Activated CD8-positive, alpha-beta T cell treated with anti-CD3 and anti-CD28 coated beads, Interleukin-2, amount 10 ng/mL, durations not matched to agents 7 days and 5 days (primary cell): ENCODE results near the gene MCF2L. TPM values are rescaled to one million over a fixed set of nuclear protein-coding genes. Genes with fewer than 3 reads are reported as not detected.

Experiments
- ATAC-seq: fragments of 150-1000 bp; cut with Tn5 transposase; one replicate; pipeline ENCODE4 v1.10.0; 2021; ENCODE audit warnings: moderate library complexity
- CTCF ChIA-PET: fragments of 350-600 bp; sonication (Branson Sonifier 250); formaldehyde crosslinking; loops from one replicate; lab custom pipeline; 2021; ENCODE audit warnings: antibody characterized with exemption; lab: Charles Lee
- POLR2A ChIA-PET: fragments of 350-600 bp; sonication (Branson Sonifier 250); formaldehyde crosslinking; loops from one replicate; lab custom pipeline; 2021; ENCODE audit warnings: antibody characterized with exemption; lab: Charles Lee
- DNase-seq: peaks from one replicate; pipeline ENCODE4 v3.0.0-alpha.2; 2020
- H3K27ac Mint-ChIP-seq: one replicate; pipeline ENCODE4 v1.8.0; 2021; ENCODE audit warnings: mild to moderate bottlenecking, mixed read lengths
- H3K27me3 Mint-ChIP-seq: one replicate; pipeline ENCODE4 v1.8.0; 2021; ENCODE audit warnings: low read depth, mixed read lengths
- H3K36me3 Mint-ChIP-seq: one replicate; pipeline ENCODE4 v1.8.0; 2021; ENCODE audit warnings: low read depth, mixed read lengths
- H3K4me1 Mint-ChIP-seq: one replicate; pipeline ENCODE4 v1.8.0; 2021; ENCODE audit warnings: low read depth, mixed read lengths
- H3K4me3 Mint-ChIP-seq: one replicate; pipeline ENCODE4 v1.8.0; 2021; ENCODE audit warnings: mild to moderate bottlenecking, mixed read lengths
- H3K9me3 Mint-ChIP-seq: one replicate; pipeline ENCODE4 v1.8.0; 2022; ENCODE audit warnings: mixed read lengths; ENCODE audit not compliant: insufficient read depth
- total RNA-seq, 2 experiments: library from RNA; stranded (reverse); gene quantifications; one replicate each; pipeline ENCODE4 v1.2.3, GENCODE V29; 2021

The MCF2L gene
- total RNA-seq, 2 experiments from 2014 or later: 0.76 to 1.0 TPM

DNA sequence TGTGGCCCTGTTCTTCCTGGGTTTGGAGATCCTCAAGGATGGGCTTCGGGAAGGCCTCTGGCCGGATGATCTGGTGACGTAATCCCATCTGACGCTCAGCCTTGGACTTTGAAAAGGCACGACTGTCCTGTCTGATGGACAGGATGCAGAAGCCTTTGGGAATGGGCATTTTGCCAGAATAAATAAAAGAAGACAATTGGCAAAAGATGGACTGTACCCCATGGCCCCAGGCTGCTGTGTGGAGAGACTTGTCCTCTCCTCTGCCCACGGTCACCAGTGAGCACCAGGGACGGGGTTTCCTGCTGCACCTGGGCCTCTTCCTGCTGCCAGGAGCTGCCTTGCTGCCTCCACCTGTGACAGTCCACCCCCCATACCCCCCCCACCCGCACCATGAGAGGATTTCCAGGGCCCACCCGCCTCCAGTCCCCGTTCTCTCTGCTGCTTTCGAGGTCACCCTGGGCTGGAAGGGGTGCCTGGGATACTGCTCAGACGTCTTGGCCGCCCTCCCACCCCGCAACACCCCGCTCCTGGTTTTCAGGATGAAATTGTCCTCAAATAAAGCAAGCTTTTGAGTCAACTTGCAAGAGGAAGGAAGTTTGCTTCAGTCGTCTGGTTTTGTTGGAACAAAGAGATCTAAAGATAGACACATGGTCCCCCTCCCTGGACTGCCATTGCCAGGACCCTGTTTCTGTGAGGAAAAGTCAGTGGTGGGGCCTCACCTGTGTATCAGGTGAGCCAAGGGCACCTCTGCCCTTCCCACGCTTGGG is 40.9 kb downstream of the MCF2L start:
- Mint-ChIP-seq H3K4me3 (no peak overlapping the region), H3K36me3 (peaks cover 3% of the 10 kb centered on the region), H3K4me1 (no peaks in the 10 kb centered on the region), H3K27me3 (no peaks in the 10 kb centered on the region), H3K27ac (no peak overlapping the region), H3K9me3 (peaks cover 6% of the 10 kb centered on the region)
- ATAC-seq (no peak), DNase-seq (no peak)
- ChIA-PET POLR2A (no interaction called here), CTCF (no interaction called here)

DNA sequence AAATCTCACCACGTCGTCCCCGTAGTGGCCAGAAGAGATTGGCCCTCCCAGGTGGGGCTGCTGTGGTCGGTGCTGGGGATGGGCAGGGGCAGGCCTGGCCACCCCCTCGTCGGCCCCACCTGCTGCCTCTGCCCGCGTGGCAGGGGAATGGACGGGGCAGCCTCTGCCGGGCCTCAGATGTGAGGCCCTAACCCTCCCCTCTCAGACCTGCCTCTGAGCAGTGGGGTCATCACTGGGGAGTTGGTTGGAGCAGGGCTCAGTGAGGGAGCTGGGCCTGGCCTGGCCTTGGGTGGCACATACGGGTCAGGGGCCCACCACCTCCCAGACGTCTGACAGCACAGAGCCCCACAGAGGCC is 41.5 kb downstream of the MCF2L start:
- Mint-ChIP-seq H3K27ac (no peak overlapping the region), H3K9me3 (peaks cover under 1% of the 10 kb centered on the region), H3K27me3 (no peaks in the 10 kb centered on the region), H3K36me3 (peaks cover 1% of the 10 kb centered on the region), H3K4me3 (no peak overlapping the region), H3K4me1 (no peaks in the 10 kb centered on the region)
- ChIA-PET POLR2A (no interaction called here), CTCF (no interaction called here)
- ATAC-seq (no peak), DNase-seq (no peak)

DNA sequence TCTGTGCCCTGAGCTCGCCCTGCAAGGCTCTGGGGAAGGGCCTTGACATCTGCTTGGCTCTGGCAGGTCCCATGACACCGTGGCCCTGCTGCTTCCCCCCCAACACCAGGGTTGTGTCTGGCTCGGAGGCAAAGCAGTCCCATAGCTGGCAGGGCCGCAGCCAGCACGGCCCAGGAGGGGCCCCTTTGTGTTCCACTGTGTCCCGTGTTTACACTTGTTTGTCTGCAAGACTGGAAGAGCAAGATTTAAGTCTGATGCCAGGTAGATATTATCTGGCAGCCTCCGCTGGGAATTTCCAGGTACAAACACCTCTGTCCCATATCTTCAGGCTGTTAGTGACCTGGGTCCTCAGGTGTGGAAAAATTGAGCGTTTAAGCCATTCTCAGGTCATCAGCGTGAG is 44.3 kb downstream of the MCF2L start:
- POLR2A ChIA-PET: no interaction called here
- Mint-ChIP-seq H3K4me3 (no peak overlapping the region), H3K4me1 (no peaks in the 10 kb centered on the region), H3K27me3 (no peaks in the 10 kb centered on the region), H3K27ac (no peak overlapping the region), H3K9me3 (no peaks in the 10 kb centered on the region), H3K36me3 (no peaks in the 10 kb centered on the region)
- DNase-seq (no peak), ATAC-seq (no peak)
- CTCF ChIA-PET: no interaction called here

DNA sequence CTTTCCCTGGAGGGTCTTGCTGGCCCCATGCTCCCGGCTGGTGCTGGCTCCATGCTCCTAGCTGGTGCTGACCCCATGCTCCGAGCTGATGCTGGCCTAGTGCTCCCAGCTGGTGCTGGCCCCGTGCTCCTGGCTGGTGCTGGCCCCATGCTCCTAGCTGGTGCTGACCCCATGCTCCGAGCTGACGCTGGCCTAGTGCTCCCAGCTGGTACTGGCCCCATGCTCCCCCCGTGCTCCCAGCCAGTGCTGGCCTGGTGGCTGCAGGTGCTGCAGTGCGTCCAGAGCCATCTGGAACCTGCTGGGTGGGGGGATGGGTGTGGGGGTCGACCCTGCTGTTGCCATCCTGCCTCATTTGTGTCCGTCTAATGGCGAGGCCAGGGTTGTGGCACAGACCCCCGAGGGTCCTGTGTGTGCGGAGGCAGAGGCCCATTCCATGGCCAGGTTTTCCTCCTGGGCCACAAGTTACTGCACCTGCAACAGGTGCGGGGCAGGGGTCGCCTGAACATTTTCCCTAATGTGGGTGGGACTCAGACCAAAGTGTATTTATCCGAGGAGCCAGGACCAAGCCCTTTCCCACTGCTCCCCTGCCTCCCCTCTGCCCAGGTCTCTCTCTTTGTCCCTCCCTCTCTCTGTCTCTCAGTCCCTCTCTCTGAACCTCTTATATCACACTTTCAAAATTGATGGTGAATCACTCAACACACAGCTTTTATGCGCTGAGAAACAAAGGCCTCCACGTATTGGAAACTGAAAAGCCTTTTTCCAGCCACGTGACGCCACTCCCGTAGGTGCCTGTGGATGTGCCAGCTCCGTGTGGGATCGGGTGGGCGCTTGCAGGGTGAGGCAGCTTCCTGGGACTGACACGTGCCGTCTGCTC is 45.1 kb downstream of the MCF2L start:
- ATAC-seq (no peak), DNase-seq (no peak)
- no peaks in the 10 kb centered on the region for H3K27me3 Mint-ChIP-seq
- H3K4me3 Mint-ChIP-seq: no peak overlapping the region
- H3K9me3 Mint-ChIP-seq: no peaks in the 10 kb centered on the region
- no peaks in the 10 kb centered on the region for H3K36me3 Mint-ChIP-seq
- ChIA-PET CTCF (no interaction called here), POLR2A (no interaction called here)
- H3K27ac Mint-ChIP-seq: no peak overlapping the region
- no peaks in the 10 kb centered on the region for H3K4me1 Mint-ChIP-seq

DNA sequence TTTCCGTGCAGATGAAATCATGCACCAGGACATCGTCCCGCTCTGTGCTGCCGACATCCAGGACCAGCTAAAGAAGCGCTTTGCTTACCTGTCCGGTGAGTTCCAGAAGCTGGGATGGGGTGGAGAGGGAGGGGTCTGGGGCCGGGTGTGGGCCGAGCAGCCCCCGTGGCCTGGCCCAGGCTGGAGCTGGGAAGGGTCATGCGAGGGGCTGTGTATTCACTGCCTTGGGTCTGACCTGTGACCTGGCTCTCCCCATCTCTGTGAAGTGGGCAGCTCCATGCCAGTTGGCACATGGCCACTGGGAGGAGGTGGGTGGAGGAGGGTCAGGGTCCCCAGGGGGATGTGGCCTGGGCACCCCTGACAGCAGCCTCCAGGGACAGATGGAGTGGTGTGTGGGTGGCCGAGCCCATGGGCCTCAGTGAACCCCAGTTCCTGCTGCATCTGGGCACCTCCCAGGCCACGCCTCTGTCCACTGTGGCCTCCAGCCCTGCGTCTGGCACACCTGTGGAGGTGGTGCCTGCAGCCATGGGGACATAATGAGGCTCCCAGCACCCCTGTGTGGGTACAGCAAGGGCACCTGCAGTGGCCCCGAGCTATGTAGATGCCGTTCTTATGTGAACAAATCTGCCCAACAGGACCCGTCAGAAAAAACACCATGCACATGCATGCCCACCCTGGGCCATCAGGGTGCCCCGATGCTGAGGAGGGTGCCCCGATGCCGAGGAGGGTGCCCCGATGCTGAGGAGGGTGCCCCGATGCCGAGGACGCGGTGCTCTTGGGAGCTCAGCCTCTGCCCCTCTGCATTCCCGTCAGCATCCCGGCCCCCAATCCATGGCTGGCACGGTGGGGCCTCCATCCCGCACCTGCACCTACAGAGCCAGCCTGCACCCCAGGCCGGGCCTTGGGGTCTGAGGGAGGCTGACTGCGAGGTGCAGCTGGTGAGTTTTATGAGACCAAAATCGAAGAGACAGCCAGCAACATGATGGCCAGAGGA is 46.0 kb downstream of the MCF2L start:
- POLR2A ChIA-PET: no interaction called here
- Mint-ChIP-seq H3K4me3 (no peak overlapping the region), H3K9me3 (no peaks in the 10 kb centered on the region), H3K27ac (no peak overlapping the region), H3K4me1 (no peaks in the 10 kb centered on the region), H3K27me3 (no peaks in the 10 kb centered on the region), H3K36me3 (no peaks in the 10 kb centered on the region)
- ATAC-seq: no peak
- CTCF ChIA-PET: no interaction called here
- no peak for DNase-seq

DNA sequence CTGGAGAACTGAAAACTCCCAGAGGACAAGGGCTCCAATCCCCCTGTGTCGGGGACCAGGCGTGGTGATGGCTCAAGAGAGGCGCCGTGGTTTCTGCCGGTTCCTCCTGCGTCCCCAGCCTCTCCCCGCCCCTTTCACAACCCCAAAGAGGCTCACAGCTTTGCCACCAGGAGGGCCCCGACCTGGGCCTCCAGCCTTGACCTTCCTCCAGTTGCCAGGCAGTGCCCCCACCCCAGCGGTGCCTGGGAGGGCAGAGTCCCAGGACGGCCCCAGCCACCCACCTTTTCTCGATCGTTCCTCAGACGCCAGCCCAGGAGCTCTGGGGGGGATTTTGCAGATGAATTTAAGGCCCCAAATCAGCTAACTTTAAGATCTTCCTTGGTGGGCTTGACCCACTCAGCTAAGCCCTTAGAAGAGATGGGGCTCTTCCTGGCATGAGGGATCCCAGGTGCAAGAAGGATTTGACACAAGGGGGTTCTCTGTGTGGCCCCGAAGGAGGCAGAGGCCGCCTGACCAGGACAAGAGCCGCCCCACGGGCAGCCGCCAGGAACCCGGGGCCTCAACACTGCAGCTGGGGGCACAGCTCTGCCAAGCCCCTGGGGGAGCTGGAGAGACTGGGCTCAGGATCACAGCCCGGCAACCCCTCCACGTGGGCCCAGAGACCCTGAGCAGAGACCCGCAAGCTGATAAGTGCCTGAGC is 47.0 kb downstream of the MCF2L start:
- Mint-ChIP-seq H3K27me3 (no peaks in the 10 kb centered on the region), H3K4me1 (peaks cover 7% of the 10 kb centered on the region), H3K27ac (no peak overlapping the region), H3K9me3 (no peaks in the 10 kb centered on the region), H3K36me3 (no peaks in the 10 kb centered on the region), H3K4me3 (no peak overlapping the region)
- DNase-seq: no peak
- CTCF ChIA-PET: no interaction called here
- POLR2A ChIA-PET: no interaction called here
- ATAC-seq: no peak

DNA sequence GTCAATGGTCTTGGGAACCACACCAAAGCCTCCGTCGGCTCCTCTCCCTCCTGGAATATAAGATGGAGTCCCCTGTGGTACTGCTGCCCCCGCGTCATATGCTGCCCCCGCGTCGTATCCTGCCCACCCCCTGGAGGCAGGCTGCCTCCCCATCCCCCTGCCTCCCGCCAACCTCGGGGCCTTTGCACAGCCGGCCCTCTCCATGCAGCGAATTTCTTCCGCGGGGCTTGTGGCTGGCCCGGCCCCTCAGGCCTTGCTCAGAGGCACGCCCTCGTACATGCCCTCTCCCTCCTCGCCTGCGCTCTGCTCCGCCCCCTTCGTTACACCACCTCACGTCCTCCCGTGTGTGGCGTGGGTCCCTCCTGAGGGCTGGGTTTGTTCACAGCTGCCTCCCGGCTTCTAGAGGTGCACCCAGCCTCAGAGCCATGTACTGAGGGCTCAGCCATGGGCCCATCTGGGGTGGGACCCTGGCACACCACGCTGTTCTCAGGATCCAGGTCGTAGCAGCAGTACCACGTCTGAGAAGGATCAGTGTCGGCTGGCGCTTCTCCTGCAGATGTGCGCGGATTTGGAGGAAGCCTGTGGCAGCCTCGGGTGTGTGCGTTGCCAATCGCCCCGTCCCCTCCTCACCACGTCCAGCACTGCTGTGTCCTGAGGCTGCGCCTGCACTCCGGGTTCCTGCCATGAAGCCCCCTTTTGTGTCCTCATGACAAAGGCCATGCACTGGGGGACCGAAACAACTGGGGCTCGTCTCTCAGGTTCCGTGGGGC is 47.7 kb downstream of the MCF2L start:
- peaks cover 7% of the 10 kb centered on the region for H3K4me1 Mint-ChIP-seq
- ATAC-seq: no peak
- H3K4me3 Mint-ChIP-seq: no peak overlapping the region
- H3K27me3 Mint-ChIP-seq: no peaks in the 10 kb centered on the region
- no peaks in the 10 kb centered on the region for H3K36me3 Mint-ChIP-seq
- CTCF ChIA-PET: no interaction called here
- H3K27ac Mint-ChIP-seq: no peak overlapping the region
- no peak for DNase-seq
- no peaks in the 10 kb centered on the region for H3K9me3 Mint-ChIP-seq
- POLR2A ChIA-PET: no interaction called here

DNA sequence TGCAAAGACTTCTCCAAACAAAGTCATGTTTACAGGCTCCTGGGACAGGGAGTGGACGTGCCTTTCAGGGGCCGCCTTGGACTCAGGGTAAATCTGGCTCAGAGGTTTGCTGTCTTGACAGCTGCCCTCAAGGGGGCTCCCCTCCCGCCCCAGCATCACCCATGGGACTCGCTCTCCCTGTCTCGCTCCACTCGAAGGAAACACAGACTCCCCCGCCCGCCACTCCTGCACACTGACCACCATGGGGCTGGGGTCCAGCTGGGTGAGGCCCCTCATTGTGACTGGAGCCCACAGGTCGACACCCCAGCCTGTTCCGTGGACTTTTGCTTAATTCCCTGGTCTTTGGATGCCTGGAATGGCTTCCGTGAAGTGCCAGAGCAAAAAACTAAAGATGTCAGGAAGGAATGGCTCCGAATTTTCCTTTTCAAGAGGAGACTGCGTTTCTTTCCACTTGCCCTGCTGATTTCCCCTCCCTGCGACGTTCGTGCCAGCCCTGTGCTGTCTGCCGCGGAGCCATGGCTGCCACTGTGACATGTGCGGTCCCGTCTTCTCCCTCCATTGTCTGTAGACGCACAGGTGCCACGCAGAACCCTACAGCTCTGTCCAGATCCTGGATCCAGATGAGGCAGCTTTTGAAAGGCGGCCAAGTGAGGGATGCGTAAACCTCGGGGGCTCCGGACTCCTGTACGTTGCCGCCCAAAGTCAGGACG is 48.6 kb downstream of the MCF2L start:
- H3K4me1 Mint-ChIP-seq: peaks cover 7% of the 10 kb centered on the region
- DNase-seq (no peak), ATAC-seq (no peak)
- no peaks in the 10 kb centered on the region for H3K9me3 Mint-ChIP-seq
- H3K27ac Mint-ChIP-seq: no peak overlapping the region
- ChIA-PET POLR2A (no interaction called here), CTCF (interaction anchor here (0.8 kb wide), 1 partner anchor 12 kb away, joined by 3 read pairs; no protein-coding TSS in a partner anchor)
- H3K27me3 Mint-ChIP-seq: no peaks in the 10 kb centered on the region
- no peaks in the 10 kb centered on the region for H3K36me3 Mint-ChIP-seq
- no peak overlapping the region for H3K4me3 Mint-ChIP-seq

DNA sequence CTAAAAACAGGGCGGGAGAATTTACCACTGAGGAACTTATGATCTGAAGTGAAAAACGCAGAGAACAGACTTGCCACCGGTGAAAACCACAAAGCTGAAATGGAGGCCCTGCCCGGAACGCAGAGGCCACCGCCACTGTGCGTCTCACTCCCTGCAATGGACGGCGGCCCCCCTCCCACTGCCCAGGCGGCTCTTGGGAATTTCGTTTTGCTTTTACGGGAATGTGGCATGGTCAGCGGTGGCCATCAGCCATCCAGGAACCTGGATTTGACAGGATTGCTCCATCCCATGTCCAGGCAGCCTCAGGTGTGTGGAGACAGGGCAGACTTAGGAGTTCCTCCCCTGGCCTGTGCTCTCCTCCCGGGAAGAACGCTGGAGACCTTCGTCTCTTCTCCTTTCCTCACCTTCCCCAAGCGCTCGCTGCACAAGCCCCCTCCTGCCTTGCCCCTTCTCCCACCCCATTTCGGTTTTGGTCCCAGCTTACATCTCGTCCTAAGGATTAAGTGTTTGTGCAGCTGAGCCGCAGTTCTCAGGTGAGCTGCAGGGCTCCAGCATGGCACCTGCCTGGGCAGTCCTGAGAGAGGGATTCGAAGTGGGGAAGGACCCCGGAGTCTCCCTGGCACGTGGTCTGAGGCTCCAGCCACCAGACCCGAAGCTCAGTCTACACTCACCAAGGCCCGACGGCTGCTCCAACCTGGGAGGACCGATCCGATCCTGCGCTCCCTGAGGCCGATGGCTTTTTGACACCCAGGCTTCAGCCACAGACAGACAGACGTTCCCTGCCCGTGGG is 49.9 kb downstream of the MCF2L start:
- CTCF ChIA-PET: interaction anchor here (0.8 kb wide), 1 partner anchor 11 kb away, joined by 3 read pairs; no protein-coding TSS in a partner anchor
- H3K9me3 Mint-ChIP-seq: no peaks in the 10 kb centered on the region
- no peak overlapping the region for H3K27ac Mint-ChIP-seq
- H3K4me1 Mint-ChIP-seq: peaks cover 7% of the 10 kb centered on the region
- H3K27me3 Mint-ChIP-seq: no peaks in the 10 kb centered on the region
- H3K4me3 Mint-ChIP-seq: no peak overlapping the region
- ATAC-seq (no peak), DNase-seq (no peak)
- H3K36me3 Mint-ChIP-seq: no peaks in the 10 kb centered on the region
- POLR2A ChIA-PET: no interaction called here
